GM04503 (cell line): ENCODE data around the gene MRPL49.
"Not testable (repeated sequence)": the region's sequence is repeated elsewhere in the genome, so short reads cannot be mapped to it uniquely, and the experiment has no call there.

Experiments
- DNase-seq: peaks from one replicate; pipeline ENCODE4 v3.0.0-alpha.2; 2012; ENCODE audit warnings: low read depth

Gene MRPL49

DNA sequence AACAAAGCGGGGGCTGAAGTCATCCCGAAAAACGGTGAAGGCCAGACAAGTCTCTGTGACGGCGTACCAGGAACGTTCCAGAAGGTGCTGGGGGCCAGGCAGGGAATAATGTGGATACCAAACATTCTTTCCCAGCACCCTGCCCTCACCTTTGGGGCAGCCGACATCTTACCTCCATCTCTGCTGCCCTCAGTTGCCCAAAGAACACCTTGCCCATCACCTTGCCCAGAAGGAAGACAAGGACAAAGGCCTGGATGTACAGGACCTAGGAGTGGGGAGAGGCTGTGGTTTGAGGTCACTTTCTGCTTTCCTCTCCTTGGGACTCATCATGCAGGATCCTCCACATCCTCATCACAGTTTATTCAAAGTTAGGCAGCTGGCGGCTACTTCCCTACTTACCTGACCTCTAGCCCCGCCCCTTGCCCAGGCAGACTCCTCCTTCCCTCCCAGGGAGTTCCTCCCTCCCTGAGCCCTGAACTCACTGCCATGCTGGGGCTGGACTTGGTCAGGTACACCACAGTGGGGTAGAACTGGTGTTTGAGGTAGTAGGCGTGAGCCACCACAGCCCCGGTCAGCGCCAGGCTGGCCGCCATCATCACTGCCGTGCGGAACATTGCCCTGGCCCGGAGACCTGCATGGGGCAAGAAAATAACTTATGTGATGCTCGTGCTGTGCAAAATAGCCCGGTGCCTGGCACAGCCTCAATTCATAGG, 11.0 kb downstream of the MRPL49 start:
- DNase-seq = no peak

DNA sequence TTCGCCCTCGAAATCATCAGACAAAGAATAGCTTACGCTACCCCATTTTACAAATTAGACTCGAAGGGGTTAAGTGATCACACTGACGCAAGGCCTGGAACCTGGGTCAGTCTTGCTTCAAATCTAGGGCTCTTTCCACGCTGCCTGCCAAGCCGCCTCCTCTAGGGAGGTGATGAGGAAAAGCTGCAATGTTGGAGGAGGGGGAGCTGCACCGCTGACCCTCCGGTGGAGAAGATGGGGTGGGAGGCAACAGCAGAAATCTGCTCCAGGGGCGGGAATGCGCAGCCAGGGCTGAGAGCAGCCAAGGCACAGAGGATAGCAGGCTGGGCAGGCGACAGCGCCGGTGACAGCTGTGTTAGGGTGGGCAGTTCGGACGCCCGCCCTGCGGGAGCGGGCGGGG, 11.6 kb downstream of the MRPL49 start:
- no peak for DNase-seq

DNA sequence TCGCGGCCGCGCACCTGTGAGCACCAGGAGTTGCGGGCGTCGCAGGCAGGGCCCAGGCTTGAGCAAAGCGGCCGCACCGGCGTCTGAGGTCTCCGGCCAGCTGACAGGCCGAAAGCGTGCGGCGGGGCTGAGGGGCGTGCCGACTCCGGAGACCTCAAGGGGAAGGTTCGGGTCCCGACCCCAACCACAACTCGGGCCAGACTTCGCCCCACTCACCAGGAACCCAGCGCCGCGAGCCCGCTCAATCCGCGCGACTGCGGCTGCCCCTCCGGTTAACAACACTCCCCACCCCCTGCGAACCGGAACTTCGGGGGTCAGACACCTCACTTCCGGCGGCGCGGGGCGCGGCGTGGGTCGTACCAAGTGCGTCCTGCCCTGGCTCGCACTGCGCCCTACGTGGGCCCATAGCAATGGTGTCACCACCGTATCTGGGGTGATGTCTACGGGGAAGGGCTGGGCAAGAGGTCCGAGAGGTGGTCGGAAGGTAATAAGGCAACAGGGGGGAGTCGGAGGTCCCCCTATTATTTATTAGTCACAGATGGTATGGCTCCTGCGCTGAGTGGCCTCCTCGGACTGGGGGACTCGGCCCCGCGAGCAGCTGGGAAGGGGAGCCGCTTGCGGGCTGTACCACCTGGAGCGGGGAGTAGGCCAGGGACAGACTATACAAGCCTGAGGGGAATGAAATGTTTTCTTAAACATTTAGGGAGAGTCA, 12.3 kb downstream of the MRPL49 start, which contains the start of gene SYVN1:
Gene SYVN1 (minus strand): TSS at position 280 of the 712 bp plus-strand sequence. CDS start 918 bp downstream, outside the sequence.
- DNase-seq = peak; percentile 66

DNA sequence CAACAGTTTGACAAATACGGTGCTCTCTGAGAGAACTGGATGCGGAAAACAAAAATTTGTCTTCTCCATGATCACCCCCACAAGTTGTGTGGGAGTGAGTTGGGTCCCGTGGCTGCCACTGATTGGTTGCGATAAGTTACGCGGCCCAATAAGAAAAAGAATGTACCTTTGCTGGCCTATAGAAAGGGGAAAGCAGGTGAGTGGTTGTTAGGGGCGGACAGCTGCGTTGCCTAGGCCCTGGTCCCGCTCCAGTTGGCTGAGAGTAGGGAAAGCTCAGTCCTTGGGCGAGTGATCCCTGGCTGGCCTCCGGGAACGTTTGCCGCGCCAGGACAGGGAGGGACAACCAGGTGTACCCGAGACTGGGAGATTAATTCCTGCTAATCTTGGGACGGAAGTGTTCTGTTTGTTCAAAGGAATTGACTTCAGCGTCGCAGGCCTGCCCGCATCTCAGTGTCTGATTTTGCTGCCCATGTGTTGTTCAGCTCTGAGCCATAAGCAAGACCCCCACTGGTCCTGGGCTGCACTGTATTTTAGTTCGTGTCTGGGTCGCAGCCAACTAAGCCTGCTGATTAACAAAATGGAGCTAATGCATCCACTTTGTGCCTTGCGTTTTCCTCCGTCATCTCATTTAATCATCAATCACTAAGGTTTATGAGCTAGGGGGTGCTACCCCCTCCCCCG, 13.0 kb downstream of the MRPL49 start:
- peak; percentile 90 for DNase-seq

DNA sequence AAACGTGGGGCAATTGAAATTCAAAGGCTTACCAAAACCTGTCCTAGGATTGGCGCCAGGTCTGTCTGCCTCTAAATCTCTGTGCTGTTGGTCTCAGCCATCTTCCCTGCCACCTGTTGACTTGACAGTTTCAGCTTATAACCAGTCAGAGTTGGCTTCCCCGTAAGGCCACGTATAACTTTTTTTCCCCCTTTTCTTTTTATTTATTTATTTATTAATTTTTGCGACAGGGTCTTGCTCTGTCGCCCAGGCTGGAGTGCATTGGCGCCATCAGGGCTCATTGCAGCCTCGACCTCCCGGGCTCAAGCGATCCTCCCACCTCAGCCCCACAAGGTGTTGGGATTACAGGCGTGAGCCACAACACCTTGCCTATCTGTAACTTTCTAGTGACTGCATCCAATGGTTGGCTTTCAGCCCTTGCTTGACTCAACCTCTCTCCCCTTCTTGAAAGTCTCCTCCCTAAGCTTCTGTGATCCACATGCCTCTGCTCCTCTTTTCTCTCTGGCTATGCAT, 13.6 kb downstream of the MRPL49 start:
- DNase-seq = no peak

DNA sequence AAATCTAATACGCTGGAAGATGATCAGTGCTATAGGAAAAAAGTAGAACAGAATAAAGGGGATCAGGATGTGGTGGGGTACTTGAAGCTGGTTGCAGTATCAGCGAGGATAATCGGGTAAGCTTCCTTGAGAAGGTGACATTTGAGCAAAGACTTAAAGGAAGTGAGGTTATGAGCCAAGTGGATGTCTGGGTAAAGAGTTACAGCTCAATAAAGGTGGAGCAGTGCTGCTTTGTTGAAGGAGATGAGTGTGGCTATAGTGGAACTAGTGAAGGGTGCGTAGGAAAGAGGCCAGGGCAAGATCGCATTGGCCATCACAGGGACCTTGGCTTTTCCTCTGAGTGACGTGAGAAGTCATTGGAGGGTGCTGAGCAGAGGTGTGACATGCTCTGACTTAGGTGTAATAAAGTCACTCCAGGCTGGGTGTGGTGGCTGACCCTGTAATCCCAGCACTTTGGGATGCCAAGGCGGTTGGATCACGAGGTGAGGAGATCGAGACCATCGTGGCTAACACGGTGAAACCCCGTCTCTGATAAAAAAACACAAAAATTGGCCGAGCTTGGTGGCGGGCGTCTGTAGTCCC, 14.5 kb downstream of the MRPL49 start:
- DNase-seq = no peak

DNA sequence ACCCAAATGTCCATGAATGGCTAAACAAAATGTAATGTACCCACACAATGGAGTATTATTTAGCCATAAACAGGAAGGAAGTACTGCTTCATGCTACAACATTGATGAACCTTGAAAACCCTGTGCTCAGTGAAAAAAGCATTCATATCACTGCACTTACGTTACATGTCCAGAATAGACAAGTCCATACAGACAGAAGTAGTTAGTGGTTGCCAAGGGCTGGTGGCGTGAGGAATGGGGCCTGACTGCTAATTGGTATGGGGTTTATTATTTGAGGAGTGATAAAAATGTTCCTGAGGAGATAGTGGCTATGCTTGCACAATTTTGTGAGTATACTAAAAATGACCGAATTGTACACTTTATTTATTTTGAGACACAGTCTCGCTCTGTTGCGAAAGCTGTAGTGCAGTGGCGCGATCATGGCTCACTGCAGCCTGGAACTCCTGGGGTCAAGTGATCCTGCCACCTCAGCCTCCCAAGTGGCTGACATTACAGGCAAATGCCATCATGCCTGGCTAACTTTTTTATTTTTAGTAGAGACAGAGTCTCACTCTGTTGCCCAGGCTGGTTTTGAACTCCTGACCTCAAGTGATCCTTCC, 19.9 kb downstream of the MRPL49 start:
- no peak for DNase-seq

DNA sequence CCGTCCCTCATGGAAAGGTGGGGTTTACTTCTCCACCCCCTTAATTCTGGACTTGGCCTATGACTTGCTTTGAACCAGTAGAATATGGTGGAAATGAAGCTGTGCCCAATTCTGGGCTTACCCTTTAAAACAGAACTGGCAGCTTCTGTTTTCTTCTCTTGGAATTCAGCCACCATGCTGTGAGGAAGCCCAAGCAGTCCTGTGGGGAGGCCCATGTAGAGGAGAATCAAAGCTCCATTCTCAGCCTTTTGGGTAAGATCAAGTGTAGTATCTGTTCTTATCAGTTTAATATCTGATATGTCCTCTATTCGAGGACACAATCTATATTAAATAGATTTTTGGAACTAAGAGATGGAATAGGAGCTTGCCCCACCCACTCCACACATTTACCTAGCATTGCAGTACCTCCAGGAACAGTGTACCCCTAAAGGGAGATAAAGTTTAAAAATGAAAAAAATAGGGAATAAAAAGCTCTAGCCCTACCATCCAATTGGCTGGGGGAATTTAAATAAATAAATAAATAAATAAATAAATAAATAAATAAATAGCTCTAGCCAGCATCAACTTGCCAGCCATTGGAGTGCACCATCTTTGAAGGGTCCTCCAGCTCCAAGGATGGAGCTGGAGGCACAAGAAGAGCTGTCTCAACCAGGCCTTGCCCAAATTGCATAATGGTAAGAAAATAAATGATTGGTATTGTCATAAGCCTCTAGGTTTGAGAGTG, 25.4 kb downstream of the MRPL49 start:
- no peak for DNase-seq

DNA sequence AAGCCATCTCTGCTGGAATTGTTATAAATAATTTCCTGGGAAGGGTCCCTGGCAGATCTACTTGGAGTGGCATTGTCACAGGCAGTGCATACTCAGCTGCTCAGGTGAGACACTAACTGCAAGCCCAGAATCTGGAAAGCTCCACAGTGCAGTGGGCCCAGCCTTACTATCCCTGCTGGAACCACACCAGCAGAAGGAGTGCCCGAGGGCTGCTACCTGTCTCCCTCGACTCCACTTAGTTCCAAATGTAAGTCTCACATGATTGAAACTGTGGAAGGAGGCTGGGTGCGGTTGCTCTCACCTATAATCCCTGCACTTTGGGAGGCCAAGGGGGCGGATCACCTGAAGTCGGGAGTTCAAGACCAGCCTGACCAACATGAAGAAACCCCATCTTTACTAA, 26.5 kb downstream of the MRPL49 start:
- no peak for DNase-seq

DNA sequence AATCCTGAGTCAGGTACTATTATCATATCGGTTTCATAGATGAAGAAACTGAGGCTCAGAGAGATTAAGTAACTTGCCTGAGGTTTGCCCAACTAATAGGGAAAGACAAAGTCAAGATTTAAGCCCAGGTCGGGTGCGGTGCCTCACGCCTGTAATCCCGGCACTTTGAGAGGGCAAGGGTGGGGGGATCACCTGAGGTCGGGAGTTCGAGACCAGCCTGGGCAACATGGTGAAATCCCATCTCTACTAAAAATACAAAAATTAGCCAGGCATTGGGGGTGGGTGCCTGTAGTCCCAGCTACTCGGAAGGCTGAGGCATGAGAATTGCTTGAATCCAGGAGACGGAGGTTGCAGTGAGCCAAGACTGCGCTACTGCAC, 28.0 kb downstream of the MRPL49 start:
- not testable (repeated sequence) for DNase-seq

DNA sequence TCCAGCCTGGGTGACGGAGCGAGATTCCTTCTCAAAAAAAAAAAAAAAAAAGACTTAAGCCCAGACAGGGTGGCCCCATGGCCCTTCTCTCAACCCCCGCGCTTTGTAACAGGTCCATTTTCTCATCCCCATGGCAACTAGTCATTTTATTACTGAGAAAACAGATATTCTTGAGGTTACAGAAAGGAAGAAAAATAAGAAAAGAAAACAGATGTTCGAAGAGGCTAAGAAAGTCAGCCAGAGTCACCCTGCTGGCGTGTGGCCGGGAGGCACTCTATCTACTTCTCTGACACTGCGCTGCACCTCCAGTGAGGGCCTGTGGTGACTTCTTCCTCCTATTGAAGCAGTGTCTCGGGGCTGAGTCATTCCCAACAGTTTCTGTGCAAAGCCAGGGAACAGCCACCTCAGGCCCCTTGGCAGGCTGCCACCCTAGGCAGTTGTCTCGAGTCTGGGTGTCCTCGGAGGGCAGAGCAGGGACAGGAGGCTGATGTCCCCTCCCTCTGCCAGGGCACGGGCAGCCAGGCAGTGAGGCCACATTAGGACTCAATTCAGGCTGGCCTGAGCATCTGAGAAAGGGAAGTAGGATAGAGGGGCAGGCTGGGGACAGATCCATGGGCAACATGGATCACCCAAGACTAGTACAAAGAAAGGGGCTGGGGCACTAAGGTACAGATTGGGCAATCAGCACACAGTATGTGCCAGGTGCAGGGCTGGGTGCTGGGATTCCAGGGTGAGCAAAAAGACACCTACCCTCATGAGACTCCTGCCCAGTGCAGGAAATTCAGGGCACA, 28.6 kb downstream of the MRPL49 start:
- peak; percentile 68 for DNase-seq

DNA sequence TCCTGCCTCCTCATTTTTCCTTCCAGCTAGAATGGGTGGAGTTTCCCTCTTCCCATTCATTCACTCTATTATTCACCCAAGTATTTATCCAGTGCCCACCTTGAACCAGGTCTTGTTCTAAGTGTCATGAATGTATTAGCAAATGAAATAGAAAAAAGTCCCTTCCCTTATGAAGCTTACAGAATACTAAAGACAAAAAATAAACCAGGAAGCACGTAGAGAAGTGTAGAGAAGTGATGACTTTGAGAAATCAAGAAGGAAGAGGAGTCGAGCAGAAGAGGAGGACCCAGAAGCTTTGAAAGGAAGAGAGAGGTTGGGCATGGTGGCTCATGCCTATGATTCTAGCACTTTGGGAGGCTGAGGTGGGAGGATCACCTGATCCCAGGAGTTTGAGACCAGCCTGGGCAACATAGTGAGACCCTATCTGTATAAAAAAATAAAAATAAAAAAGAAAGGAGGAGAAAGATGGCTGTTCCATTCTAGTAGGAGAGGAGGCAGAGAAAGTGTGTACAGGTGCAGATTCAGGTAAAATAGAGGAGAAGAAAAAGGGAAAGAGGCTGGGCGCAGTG, 29.3 kb downstream of the MRPL49 start:
- no peak for DNase-seq

DNA sequence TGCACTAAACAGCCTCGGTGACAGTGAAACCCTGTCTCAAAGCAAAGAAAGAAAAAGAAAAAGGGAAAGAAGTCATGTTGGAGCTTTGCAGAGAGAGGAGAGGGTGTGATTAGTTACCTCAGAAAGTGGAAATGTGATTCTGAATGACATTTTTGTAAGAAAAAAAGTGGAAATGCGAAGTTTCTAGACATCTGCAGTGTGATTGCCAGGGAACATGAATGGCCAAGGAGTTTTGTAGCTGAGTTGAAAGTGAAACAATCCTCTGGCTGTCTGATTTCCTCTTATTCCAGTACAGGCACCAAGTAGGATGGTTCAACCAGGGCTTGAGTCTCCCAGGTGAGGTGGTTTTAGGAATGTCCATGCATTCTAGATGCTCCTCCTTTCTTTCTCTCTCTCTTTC, 30.0 kb downstream of the MRPL49 start:
- no peak for DNase-seq

DNA sequence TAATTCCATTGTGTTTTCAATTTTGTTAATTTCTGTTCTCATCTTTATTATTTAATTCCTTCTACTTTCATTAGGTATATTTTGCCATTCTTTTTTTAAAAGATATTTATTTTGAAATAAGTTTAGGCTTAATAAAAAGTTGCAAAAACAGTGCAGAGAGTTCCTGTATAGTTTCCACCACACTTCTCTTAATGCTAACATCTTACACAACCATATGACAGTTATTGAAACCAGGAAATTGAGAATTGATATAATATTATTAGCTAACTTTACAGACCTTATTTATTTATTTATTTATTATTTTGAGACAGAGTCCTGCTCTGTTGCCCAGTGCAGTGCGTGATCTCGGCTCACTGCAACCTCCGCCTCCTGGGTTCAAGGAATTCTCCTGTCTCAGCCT, 34.1 kb downstream of the MRPL49 start:
- no peak for DNase-seq

DNA sequence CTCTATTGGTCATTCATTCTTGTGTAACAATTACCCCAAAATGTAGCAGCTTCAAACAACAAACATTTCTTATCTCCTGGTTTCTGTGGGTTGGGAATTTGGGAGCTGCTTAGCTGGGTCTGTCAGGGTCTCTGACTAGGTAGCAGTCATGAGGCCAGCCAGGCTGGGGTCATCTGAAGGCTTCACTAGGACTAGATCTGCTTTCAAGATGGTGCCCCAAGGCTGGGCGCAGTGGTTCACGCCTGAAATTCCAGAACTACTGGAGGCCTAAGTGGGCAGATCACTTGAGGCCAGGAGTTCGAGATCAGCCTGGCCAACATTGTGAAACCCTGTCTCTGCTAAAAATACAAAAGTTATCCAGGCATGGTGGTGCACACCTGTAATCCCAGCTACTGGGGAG, 34.8 kb downstream of the MRPL49 start:
- no peak for DNase-seq

DNA sequence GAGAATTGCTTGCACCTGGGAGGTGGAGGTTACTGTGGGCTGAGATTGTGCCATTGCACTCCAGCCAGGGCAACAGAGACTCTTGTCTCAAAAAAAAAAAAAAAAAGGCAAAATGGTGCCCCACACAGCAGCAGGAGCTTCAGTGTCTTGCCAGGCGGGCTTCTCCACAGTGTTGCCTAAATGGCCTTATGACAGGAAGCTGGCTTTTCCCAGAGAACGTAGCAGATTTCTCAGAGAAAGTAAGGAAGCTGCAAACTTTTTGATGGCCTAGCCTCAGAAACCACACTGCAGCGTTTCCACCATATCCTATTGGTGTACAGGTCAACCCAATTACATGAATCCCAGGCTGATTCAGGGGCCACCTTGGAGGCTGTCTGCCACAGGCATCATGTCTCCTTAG, 35.2 kb downstream of the MRPL49 start:
- no peak for DNase-seq

DNA sequence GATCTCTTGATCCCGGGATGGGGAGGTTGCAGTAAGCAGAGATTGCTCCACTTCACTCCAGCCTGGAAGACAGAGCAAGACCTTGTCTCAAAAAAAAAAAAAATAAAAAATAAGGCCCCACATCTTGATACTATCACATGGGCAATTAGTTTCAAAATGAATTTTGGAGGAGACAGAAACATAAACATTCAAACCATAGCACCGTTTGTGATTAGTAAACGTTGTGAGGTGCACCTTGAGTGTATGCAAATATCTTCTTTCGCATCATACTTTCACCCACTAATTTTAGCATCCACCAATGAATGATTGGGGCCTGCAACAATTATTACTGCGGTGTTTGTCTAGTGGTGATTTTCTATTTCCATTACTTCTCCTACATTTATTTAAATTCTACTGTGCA, 36.9 kb downstream of the MRPL49 start:
- no peak for DNase-seq

DNA sequence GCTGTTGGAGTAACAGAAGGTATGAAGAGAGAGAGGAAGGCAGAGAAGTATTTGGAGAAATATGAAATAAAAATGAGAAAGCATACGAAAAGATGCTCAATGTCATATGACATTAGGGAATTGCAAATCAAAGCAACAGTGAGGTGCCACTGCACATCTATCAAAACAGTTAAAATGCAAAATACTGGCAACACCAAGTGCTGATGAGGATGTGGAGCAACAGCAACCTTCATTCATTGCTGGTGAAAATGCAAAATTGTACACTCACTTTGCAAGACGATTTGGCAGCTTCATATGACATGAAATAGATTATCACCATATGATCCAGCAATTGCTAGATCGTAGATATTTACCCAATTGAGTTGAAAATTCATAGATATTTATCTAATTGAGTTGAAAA, 38.5 kb downstream of the MRPL49 start:
- no peak for DNase-seq

DNA sequence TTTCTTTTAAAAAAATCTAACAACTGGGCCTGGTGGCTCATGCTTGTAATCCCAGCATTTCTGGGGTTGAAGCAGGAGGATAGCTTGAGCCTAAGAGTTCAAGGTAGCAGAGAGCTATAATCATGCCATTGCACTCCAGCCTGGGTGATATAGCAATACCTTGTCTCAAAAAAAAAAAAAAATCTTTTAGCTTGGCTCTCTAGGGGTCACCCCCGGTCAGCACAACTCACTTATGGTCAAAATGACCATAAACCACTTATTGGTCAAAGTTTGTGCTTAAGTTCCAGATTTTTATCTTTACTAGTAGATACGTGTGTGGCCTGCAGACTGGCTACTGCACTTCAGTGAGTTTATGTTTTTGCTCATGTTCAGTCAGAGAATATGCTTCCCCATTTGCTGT, 41.6 kb downstream of the MRPL49 start:
- no peak for DNase-seq
